D341Med (cell line): Measurements from ENCODE around the gene SCYGR3.

Source experiments
- DNase-seq: peaks from one replicate; pipeline ENCODE4 v3.0.0; 2012; ENCODE audit warnings: low spot score

The SCYGR3 gene

GRCh38 chr2:227614740-227615139 lies at the start of gene SCYGR3:
SCYGR3 (minus strand) TSS chr2:227614840; CDS start chr2:227614840, 0 bp downstream.
- DNase-seq, result no peak

DNA sequence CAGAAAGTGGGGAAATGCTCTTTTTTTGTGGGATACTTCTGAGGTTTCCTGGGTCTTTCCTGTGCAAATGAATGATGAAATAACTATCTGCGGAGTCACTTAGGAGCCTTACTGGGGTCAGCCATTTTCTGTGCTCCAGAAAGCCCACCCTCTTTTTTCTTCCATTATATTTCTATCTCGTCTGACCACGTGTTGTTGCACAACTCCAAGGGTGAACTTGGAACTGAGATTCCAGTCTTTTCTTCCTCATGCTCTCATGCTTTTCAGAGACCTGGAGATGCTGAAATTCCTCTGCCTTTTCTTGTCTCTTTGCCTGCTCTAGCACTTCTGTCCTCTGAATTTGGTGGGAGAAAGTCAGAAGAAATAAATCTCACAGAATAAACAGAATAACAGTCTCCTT lies 47.2 kb upstream of the SCYGR3 start:
- no peak for DNase-seq

GRCh38 chr2:227661025-227661649 lies 46.5 kb upstream of the SCYGR3 start:
- no peak for DNase-seq

GRCh38 chr2:227657199-227657845 lies 42.7 kb upstream of the SCYGR3 start:
- no peak for DNase-seq

DNA sequence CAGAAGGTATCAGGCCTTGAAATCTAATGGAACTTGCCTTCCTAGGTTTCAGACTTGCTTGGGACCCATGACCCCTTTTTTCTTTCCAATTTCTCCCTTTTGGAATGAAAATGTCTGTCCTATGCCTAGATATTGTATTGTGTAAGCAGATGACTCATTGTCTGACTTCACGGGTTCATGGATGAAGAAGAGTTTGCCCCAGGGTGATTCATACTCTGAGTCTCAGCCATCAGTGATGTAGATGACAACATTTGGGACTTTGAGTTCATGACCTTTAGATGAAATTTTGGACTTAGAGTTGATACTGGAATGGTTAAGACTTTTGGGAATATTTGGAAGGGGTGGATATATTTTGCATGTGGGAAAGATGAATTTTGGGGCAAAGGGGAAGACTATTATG lies 40.8 kb upstream of the SCYGR3 start:
- DNase-seq, result no peak

DNA sequence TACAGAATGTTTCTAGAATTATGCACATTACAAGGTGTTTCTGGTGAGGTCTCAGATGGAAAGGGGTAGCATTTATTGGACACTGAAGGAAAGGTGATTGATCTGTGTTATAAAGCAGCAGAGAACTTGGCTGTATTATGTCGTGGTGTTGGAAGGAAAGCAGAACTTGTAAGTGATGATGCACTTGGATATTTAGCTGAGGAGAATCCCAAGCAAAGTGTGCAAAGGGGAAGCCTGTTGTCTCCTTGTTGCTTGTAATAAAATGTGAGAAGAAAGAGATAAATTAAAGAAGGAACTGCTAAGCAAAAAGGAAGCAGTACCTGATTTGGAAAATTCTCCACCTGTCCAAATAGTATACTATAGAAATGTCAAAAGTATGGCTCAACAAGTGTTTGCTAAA lies 39.8 kb upstream of the SCYGR3 start:
- DNase-seq, result no peak

DNA sequence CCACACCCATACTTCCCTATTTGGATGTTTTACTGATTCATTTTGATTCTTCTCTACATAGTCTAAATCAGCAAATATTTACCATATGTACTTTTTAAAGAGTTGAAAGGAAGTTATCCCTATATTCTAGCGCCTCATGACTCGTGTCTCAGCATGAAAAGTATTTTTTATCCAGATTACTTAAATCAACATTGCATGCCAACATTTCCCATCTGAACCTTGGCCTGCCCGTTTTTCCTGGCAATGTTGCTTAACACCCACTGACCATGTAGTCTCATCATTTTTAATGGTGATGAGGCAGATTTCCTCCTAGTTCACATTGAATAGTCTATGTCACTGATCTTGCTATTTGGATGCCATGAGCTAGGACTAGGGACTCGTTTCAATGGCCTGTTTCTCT lies 38.8 kb upstream of the SCYGR3 start:
- DNase-seq, result no peak

GRCh38 chr2:227643990-227644551 lies 29.4 kb upstream of the SCYGR3 start:
- no peak for DNase-seq

DNA sequence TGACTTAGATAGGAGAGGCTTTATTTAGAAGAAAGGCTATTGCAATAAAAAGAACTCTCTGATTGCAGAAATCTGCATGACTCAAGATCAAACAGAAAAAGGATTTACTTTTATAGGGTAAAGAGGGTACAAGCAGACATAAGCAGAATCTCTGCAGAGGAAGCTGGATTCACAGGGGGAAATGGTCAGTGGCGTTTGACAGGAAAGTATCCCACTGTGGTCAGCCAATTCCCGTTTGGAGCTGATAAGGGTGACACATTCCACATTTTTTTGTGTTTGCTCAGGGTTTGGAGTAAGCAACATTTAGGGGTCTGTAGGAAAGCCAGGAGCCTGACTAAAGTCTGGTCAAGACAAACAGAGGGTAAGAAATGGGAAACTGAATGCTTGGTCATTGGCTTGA lies 28.0 kb upstream of the SCYGR3 start:
- DNase-seq, result no peak

DNA sequence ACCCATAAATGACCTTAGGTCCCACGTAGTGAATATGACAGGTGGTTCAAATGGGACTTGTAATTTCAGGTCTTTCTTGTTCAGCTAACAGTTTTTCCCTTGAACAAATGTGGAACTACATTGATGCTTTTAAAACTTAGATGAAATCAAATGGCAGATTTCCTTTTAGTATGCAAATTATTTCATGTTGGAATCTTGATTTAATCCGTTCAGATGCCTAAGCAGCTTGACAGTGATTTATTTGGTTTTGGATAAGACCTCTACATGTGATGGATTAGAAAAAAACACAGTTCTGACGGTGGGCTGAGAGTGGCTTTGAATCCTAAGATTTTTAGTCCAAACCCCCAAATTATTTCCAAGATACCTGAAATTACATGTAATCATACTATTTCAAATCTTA lies 19.6 kb upstream of the SCYGR3 start:
- DNase-seq, result no peak

DNA sequence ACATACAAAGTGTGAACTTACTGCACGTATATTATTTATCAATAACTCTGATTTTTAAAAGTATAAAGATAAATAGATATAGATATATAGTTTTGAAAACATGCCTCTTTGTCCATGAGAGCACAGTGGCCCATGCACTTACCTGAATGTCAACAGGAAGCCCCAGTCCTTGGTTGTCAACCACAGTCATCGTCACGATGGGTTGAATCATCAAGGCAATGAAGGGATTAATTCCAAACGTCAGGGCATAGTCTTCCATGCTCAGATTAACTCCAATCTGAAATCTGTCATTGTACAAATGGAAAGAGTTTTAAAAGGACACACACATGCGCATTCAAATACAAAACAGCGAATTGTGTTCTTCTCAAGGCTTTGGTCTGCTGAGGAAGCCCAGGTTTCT lies 18.2 kb upstream of the SCYGR3 start:
- no peak for DNase-seq

GRCh38 chr2:227630322-227630721 lies 15.7 kb upstream of the SCYGR3 start:
- DNase-seq, result no peak

GRCh38 chr2:227629435-227629834 lies 14.8 kb upstream of the SCYGR3 start:
- no peak for DNase-seq

GRCh38 chr2:227627769-227628168 lies 13.1 kb upstream of the SCYGR3 start:
- no peak for DNase-seq

DNA sequence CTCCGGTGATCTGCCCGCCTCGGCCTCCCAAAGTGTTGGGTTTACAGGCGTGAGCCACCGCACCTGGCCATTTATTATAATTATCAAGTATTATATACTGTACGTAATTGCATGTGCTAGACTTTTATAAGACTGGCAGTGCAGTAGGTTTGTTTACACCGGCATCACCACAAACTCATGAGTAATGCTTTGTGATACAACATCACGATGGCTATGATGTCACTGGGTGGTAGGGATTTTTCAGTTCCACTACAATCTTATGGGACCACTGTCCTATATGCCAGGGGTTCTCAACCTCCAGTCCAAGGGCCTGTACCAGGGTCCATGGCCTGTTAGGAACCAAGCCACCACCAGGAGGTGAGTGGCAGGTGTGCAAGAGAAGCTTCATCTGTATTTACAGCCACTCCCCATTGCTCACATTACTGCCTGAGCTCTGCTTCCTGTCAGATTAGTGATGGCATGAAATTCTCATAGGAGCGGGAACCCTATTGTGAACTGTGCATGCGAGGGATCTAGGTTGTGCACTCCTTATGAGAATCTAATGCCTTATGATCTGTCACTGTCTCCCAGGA lies 12.0 kb upstream of the SCYGR3 start:
- DNase-seq, result no peak

GRCh38 chr2:227625420-227625819 lies 10.8 kb upstream of the SCYGR3 start:
- DNase-seq, result no peak

DNA sequence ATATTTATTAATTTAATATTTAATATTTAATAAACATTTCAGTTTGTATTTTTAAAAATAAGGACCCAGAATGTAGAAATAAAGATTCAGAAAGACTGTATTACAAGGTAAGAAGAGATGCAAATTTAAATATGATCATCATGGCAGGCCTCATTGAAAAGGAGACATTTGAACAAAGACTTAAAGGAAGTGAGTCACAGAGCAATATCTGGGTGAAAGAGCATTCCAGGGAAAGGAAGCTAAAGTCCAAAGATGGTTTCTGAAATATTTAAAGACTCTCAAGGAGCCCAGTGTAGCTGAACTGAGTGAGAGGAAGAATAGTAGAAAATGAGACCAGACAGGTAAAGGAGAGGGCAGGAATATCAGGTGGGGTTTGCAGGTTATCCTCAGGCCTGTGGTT lies 8.6 kb upstream of the SCYGR3 start:
- DNase-seq, result no peak

GRCh38 chr2:227617316-227618230 lies 2.9 kb upstream of the SCYGR3 start, which contains the start of gene SCYGR4:
SCYGR4 (plus strand) TSS chr2:227617498; CDS start chr2:227617498, 0 bp downstream.
- DNase-seq, result no peak

DNA sequence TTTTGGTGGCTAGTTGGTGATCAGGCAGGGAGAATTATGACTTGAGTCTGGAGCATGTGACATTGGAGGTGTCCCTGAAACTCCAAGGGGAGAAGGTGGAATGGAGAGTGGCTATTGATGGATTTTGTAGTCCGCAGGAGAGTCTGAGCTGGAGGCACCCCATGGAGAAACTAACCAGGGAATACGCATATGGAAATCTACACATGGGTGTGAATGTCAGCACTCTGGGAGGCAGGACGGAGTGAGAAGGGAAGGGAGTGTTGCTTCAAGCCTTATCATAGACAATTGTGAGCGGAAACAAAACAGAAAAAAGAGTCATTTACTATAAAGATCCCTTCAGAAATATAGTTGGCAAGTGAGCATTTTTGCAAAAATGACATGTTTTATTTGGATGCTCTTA lies 2.0 kb upstream of the SCYGR3 start:
- DNase-seq, result no peak

DNA sequence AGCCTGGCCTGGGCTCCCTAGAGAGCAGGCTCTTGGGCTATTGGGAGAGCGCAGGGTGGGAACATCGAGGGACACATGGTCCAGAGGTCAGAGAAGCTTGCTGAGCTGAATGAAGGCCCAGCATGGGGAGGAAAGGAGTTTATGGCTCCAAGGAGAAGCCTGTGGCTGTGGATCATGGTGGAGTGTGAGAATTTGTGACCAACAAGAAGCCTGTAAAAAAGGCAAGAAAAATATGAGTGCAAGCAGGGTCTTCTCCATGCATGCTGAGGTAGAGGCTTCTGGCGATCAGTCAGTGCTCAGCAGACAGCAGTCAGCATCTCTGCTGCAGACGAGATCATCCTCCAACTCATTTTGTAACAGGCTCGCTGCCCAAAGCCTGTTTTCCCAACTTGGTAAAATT lies 1.3 kb upstream of the SCYGR3 start:
- no peak for DNase-seq

GRCh38 chr2:227615181-227615580 lies 541 bp upstream of the SCYGR3 start:
- no peak for DNase-seq

DNA sequence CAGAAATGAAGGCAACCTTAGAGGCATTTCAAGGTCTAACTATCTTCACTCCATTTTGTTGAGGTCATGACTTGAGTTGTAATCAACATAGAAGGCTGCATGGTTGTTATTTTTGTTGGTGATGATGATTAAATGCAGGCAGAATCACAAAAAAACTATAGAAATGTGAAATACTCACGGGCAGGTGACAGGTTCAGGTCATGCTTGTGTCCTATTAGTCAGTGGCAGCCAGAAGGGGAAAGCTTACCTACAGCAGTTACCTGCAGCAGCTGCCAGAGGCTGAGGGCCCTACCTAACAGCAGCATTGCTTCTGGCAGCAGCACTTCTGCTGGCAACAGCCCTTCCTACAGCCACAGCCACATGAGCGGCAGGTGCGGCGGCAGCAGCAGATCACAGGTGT lies 394 bp downstream of the SCYGR3 start:
- no peak for DNase-seq
